Erythroblast (primary cell): ENCODE results near the gene CSNK1D.

ENCODE experiments used
- GATA1 ChIP-seq: IDR thresholded peaks from 2 replicates; pipeline ENCODE4 v1.6.1; 2011; ENCODE audit warnings: low read depth, mild to moderate bottlenecking, control low read depth, low read length, moderate library complexity
- POLR2A ChIP-seq: IDR thresholded peaks from 2 replicates; pipeline ENCODE4 v1.6.1; 2011; ENCODE audit warnings: mild to moderate bottlenecking, low read length

GRCh38 chr17:82294064-82294773 is 20.7 kb upstream of the CSNK1D start:
- TF ChIP-seq POLR2A (peak; percentile 35), GATA1 (no peak)
